GM18505 (cell line): Measurements from ENCODE around the gene DYNC1H1.

Source experiments
- ATAC-seq: cut with Tn5 transposase; IDR thresholded peaks from one replicate; pipeline ENCODE4 v1.9.1; 2021; ENCODE audit not compliant: unreplicated experiment
- POLR2A ChIP-seq: IDR thresholded peaks from 4 replicates; pipeline ENCODE4 v1.6.1; 2011; ENCODE audit warnings: borderline replicate concordance; ENCODE audit not compliant: insufficient read depth, insufficient read length; ENCODE audit errors: extremely low read depth

Gene DYNC1H1

DNA sequence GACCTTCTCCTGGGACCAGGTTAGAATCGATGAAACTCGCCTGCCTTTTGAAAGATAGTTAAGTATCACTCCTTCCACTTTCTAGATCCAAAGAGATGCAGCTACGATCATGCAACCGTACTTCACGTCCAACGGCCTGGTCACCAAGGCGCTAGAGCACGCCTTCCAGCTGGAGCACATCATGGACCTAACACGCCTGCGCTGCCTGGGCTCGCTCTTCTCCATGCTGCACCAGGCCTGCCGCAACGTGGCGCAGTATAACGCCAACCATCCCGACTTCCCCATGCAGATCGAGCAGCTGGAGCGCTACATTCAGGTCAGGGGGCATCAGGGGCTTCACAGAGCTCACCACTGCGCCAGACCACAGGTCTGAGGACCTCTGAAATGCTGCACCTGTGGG, 51.4 kb downstream of the DYNC1H1 start:
- no peak for TF ChIP-seq POLR2A
- no peak for ATAC-seq

DNA sequence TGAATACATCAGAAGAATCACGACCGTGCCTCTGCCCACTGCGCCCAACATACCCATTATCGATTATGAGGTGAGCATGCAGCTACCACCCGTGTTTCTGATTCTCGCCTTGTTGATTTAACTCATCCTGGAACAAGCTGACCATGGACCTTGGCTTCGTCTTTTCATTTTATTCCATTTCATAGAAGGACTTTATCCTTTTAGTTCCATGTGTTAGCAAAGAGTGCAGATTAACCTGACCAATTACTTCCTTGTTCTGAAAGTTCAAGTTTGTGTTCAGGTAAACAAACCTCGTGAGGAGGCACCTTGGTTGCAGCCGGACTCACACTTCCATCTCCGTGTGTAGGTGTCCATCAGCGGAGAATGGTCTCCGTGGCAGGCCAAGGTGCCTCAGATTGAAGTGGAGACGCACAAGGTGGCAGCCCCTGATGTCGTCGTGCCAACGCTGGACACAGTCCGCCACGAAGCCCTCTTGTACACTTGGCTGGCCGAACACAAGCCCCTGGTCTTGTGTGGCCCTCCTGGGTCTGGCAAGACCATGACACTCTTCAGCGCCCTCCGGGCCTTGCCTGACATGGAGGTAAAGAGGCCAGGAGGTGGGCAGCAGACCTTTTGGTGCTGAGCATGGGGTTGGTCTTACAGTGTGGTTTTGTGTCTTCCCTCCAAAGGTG, 52.2 kb downstream of the DYNC1H1 start:
- TF ChIP-seq POLR2A, result no peak
- no peak for ATAC-seq

DNA sequence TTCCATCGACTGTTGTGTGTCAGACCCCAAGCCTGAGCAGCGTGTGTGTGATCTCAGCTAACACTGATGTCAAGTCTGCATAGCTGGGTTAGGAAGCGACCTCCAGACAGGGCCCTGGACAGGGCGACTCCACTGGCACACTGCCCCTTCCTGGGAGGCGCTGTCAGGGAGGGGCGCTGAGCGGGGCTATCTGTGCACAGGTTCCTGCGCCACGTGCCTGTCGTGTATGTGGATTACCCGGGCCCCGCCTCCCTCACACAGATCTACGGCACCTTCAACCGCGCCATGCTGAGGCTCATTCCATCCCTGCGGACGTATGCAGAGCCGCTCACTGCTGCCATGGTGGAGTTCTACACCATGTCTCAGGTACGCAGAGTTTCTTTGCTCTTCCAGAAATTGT, 53.9 kb downstream of the DYNC1H1 start:
- no peak for TF ChIP-seq POLR2A
- no peak for ATAC-seq

GRCh38 chr14:102019006-102019540, 54.7 kb downstream of the DYNC1H1 start:
- TF ChIP-seq POLR2A, result no peak
- ATAC-seq, result no peak

DNA sequence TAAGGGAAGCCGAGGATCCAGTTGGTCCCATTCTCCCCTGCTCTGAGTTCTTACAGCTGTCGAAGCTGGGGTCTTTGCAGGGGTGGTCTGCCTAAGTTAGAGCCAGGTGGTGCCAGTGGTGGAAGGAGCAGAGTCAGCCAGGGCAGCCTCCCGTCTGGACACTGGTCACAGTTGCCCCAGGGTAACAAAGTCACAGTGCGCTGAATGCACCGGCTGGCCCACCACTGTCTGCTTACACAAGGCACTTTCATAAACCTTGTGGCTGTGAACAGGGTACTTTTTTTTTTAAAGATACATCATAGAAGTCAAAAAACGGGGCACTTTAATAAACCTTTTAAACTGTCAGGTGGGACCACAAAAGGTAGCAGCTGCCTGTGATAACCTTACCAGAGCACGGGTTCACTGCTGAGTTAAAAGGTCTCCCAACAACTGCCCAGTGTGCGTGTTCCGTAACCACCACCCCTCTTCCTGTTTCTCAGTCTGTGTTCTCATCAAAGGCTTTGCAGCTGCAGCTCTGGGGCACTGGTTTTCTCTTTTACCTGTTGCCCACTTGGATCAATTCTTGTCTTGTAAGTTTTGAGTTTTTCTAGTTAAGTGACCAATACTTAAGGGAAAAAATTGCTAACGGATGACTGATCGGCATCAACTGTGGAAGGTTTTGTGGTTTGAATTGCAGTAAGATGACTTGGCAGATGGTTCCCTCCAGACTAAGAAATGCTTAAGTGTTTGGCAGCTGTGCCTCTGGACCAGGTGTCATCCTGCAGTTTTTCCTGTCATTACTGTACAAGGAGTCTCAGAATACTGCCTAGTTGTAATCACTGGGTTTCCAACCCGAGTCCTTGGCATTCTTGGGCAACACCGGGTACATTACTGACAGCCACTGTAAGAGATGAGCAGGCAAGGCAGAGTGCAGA, 55.9 kb downstream of the DYNC1H1 start:
- no peak for TF ChIP-seq POLR2A
- no peak for ATAC-seq

GRCh38 chr14:102026934-102027333, 62.6 kb downstream of the DYNC1H1 start:
- ATAC-seq, result no peak

GRCh38 chr14:102027951-102028350, 63.6 kb downstream of the DYNC1H1 start:
- ATAC-seq, result no peak
- no peak for TF ChIP-seq POLR2A

More at GRCh38 chr14:102026934-102027333, 62.6 kb downstream of the DYNC1H1 start:
- no peak for TF ChIP-seq POLR2A

DNA sequence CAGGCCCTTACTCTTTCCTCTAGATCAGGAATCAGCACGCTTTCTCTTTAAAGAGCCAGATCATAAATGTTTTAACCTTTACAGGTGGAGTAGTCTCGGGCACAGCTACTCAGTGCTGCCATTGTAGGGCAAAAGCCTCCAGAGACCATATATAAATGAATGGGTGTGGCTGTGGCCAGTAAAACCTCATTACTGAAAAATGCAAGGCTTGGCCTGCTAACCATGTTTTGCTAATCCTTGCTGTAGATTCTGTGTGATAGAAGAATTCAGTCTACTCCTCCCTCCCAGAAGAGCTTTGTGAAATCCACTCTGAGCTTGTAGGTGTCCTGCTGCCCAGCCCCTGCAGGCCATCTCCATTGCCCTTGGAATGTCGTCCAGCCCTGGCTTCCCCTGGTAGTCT, 64.4 kb downstream of the DYNC1H1 start:
- no peak for TF ChIP-seq POLR2A
- ATAC-seq, result no peak

- no peak for TF ChIP-seq POLR2A
These were observed 65.6 kb downstream of the DYNC1H1 start for GRCh38 chr14:102029956-102030355.

GRCh38 chr14:102033241-102033640, 68.9 kb downstream of the DYNC1H1 start:
- no peak for ATAC-seq
- no peak for TF ChIP-seq POLR2A

More at GRCh38 chr14:102029956-102030355, 65.6 kb downstream of the DYNC1H1 start:
- ATAC-seq, result no peak

- TF ChIP-seq POLR2A, result no peak
- ATAC-seq, result no peak
These were observed 69.9 kb downstream of the DYNC1H1 start for GRCh38 chr14:102034301-102034700.

- ATAC-seq, result no peak
These were observed 71.5 kb downstream of the DYNC1H1 start for GRCh38 chr14:102035914-102036313.

GRCh38 chr14:102037686-102038085, 73.3 kb downstream of the DYNC1H1 start:
- no peak for TF ChIP-seq POLR2A
- no peak for ATAC-seq

More at GRCh38 chr14:102035914-102036313, 71.5 kb downstream of the DYNC1H1 start:
- no peak for TF ChIP-seq POLR2A
